ENCODE results near the gene DPEP2NB. TPM values are rescaled to one million over a fixed set of nuclear protein-coding genes. Genes with fewer than 3 reads are reported as not detected.

The DPEP2NB gene
- not detected in 2 replicates for total RNA-seq

GRCh38 chr16:68015681-68016080 is at the start of gene DPEP2NB:
DPEP2NB (minus strand) TSS chr16:68015911; CDS start chr16:68015770, 141 bp downstream.

GRCh38 chr16:68022728-68023537 is 7.2 kb upstream of the DPEP2NB start, which contains the start of the genes DDX28 and DUS2:
DDX28 (minus strand) TSS chr16:68023232; CDS start chr16:68023202, 30 bp downstream.
DUS2 (plus strand) TSS chr16:68023284; CDS start chr16:68038024, 14,740 bp downstream.

GRCh38 chr16:67998779-67999688 is 16.7 kb downstream of the DPEP2NB start, which contains the start of gene DPEP2:
DPEP2 (minus strand) TSS chr16:67999484; CDS start chr16:67993212, 6,272 bp downstream.

GRCh38 chr16:67979955-67980678 is 35.6 kb downstream of the DPEP2NB start, which contains the start of gene DPEP3:
DPEP3 (minus strand) TSS chr16:67980499; CDS start chr16:67980380, 119 bp downstream.

GRCh38 chr16:67968400-67969253 is 47.1 kb downstream of the DPEP2NB start, which contains the start of gene SLC12A4:
SLC12A4 (minus strand) TSS chr16:67968637; CDS start chr16:67968553, 84 bp downstream.

Small RNA genes within 50 kb of the gene (small RNA-seq; reads per million reads assigned to genes)
- not detected for gene RNU6-359P

Other genes with a start within 250 kb of the DPEP2NB start
- gene RANBP10, start 209.4 kb downstream of the DPEP2NB start, total RNA-seq = 5.1 and 7.0 TPM in 2 replicates
- gene TSNAXIP1, start 209.0 kb downstream of the DPEP2NB start, total RNA-seq = 0.98 and 2.2 TPM in 2 replicates
- 26.1 and 28.0 TPM in 2 replicates for gene THAP11, start 173.6 kb downstream of the DPEP2NB start, total RNA-seq
- 210 and 284 TPM in 2 replicates for gene NUTF2, start 169.0 kb downstream of the DPEP2NB start, total RNA-seq
- gene CENPT, start 168.2 kb downstream of the DPEP2NB start, total RNA-seq = 27.0 and 32.7 TPM in 2 replicates
- gene EDC4, start 142.9 kb downstream of the DPEP2NB start, total RNA-seq = 55.5 and 72.9 TPM in 2 replicates
- 0.37 TPM in 1 of 2 replicates, not detected in the other for gene NRN1L, start 131.0 kb downstream of the DPEP2NB start, total RNA-seq
- gene PSKH1, start 122.7 kb downstream of the DPEP2NB start, total RNA-seq = 12.1 TPM in 2 replicates
- gene CTRL, start 84.0 kb downstream of the DPEP2NB start, total RNA-seq = 0.37 and 1.4 TPM in 2 replicates
- gene PSMB10, start 79.1 kb downstream of the DPEP2NB start, total RNA-seq = 29.7 and 41.2 TPM in 2 replicates
- 5.1 and 11.1 TPM in 2 replicates for gene LCAT, start 71.8 kb downstream of the DPEP2NB start, total RNA-seq
- gene SLC12A4, start 47.3 kb downstream of the DPEP2NB start, total RNA-seq = 40.8 and 73.3 TPM in 2 replicates
- not detected in 2 replicates for gene DPEP3, start 35.4 kb downstream of the DPEP2NB start, total RNA-seq
- gene DPEP2, start 16.4 kb downstream of the DPEP2NB start, total RNA-seq = not detected in 2 replicates
- gene DDX28, start 7.3 kb upstream of the DPEP2NB start, total RNA-seq = 14.7 and 19.0 TPM in 2 replicates
- gene DUS2, start 7.4 kb upstream of the DPEP2NB start, total RNA-seq = 18.0 and 21.5 TPM in 2 replicates
- 17.3 and 27.2 TPM in 2 replicates for gene NFATC3, start 69.5 kb upstream of the DPEP2NB start, total RNA-seq
- under 0.01 TPM in 1 of 2 replicates, not detected in the other for gene ESRP2, start 220.2 kb upstream of the DPEP2NB start, total RNA-seq
- gene PLA2G15, start 229.5 kb upstream of the DPEP2NB start, total RNA-seq = 15.8 and 17.6 TPM in 2 replicates
- 18.4 and 24.2 TPM in 2 replicates for gene SLC7A6, start 248.6 kb upstream of the DPEP2NB start, total RNA-seq